Vagina (tissue), 2 donors: Measurements from ENCODE around the gene EXOSC2. TPM values are rescaled to one million over a fixed set of nuclear protein-coding genes. Genes with fewer than 3 reads are reported as not detected.

Source experiments
- DNase-seq, 2 donors: peaks; one replicate each; pipeline ENCODE4 v3.0.0-alpha.2; 2017; ENCODE audit errors: extremely low spot score in 2 of 2
- H3K27ac ChIP-seq: fragments of 200-600 bp; sonication (generic); one replicate; pipeline ENCODE4 v1.5.1; 2019
- H3K27me3 ChIP-seq: fragments of 200-600 bp; sonication (generic); one replicate; pipeline ENCODE4 v1.5.1; 2019
- H3K36me3 ChIP-seq, 2 donors: fragments of 200-600 bp; sonication (generic); one replicate each; pipeline ENCODE4 v1.5.1; 2017 to 2019
- H3K4me1 ChIP-seq: fragments of 200-600 bp; sonication (generic); one replicate; pipeline ENCODE4 v1.5.1; 2019
- H3K4me3 ChIP-seq, 2 donors: fragments of 200-600 bp; sonication (generic); 1 replicate in 1 of 2; 2 replicates in 1 of 2; pipeline ENCODE4 v1.5.1; 2016 to 2019
- H3K9me3 ChIP-seq: fragments of 200-600 bp; sonication (generic); one replicate; pipeline ENCODE4 v1.5.1; 2019
- CTCF ChIP-seq, 3 experiments: fragments of 450-650 bp in 2 of 3; fragments of 200-600 bp in 1 of 3; sonication (generic) in 1 of 3; IDR thresholded peaks; one replicate each; pipeline ENCODE4 v1.5.1; 2017 to 2019; ENCODE audit warnings: antibody characterized with exemption in 3 of 3, mild to moderate bottlenecking in 2 of 3, moderate library complexity in 2 of 3
- POLR2A ChIP-seq, 2 donors: fragments of 450-650 bp; IDR thresholded peaks; one replicate each; pipeline ENCODE4 v1.6.1; 2017; ENCODE audit warnings: antibody characterized with exemption in 2 of 2, mild to moderate bottlenecking in 2 of 2, moderate library complexity in 2 of 2
- POLR2AphosphoS5 ChIP-seq, 2 donors: sonication (generic); formaldehyde crosslinking; IDR thresholded peaks; one replicate each; pipeline ENCODE4 v1.9.0; 2017; ENCODE audit warnings: antibody characterized with exemption in 2 of 2, mild to moderate bottlenecking in 2 of 2, low read depth in 1 of 2; ENCODE audit not compliant: insufficient read depth in 1 of 2
- intact Hi-C: fragments of 100-400 bp; cut with DNase I; formaldehyde crosslinking; loops from one replicate; pipeline ENCODE4 v1.15.1; 2023
- total RNA-seq: library from RNA; depleted of rRNA; stranded (reverse); fragments of >200 nt; gene quantifications from one replicate; pipeline ENCODE4 v1.2.3, GENCODE V29; 2016

The EXOSC2 gene
- total RNA-seq, 1 donor from 2014 or later: 13.5 TPM

GRCh38 chr9:130687615-130688014 lies 6.0 kb upstream of the EXOSC2 start:
- Histone ChIP-seq H3K36me3 (no peaks in the 10 kb centered on the region), H3K4me3 (no peak overlapping the region), H3K27ac (no peak overlapping the region), H3K9me3 (no peaks in the 10 kb centered on the region), H3K4me1 (peaks cover 5% of the 10 kb centered on the region), H3K27me3 (no peaks in the 10 kb centered on the region)
- intact Hi-C loops: no loop called here
- no peak for TF ChIP-seq POLR2A (IDR thresholded peaks at IDR 0.05)
- TF ChIP-seq POLR2AphosphoS5 (IDR thresholded peaks at IDR 0.05; ENCODE audit: insufficient read depth in 1 of 2, low read depth in 1 of 2): no peak
- no peak for TF ChIP-seq CTCF (IDR thresholded peaks at IDR 0.05)
- no peak for DNase-seq

- DNase-seq: no peak
- intact Hi-C loops: no loop called here
These were observed 5.5 kb upstream of the EXOSC2 start for GRCh38 chr9:130688072-130688471.

GRCh38 chr9:130689572-130689936 lies 4.0 kb upstream of the EXOSC2 start:
- intact Hi-C loops: no loop called here
- Histone ChIP-seq H3K36me3 (no peaks in the 10 kb centered on the region), H3K27ac (peak overlapping the region; percentile 71), H3K4me1 (peaks cover 17% of the 10 kb centered on the region), H3K27me3 (no peaks in the 10 kb centered on the region), H3K4me3 (peak overlapping the region; percentile 39 to 48), H3K9me3 (no peaks in the 10 kb centered on the region)
- DNase-seq: no peak
- TF ChIP-seq POLR2A (IDR thresholded peaks at IDR 0.05): no peak
- TF ChIP-seq CTCF (IDR thresholded peaks at IDR 0.05): no peak
- no peak for TF ChIP-seq POLR2AphosphoS5 (IDR thresholded peaks at IDR 0.05; ENCODE audit: insufficient read depth in 1 of 2, low read depth in 1 of 2)

More at GRCh38 chr9:130688072-130688471, 5.5 kb upstream of the EXOSC2 start:
- Histone ChIP-seq H3K36me3 (no peaks in the 10 kb centered on the region), H3K27ac (no peak overlapping the region), H3K9me3 (no peaks in the 10 kb centered on the region), H3K4me1 (peaks cover 8% of the 10 kb centered on the region), H3K4me3 (no peak overlapping the region), H3K27me3 (no peaks in the 10 kb centered on the region)
- no peak for TF ChIP-seq CTCF (IDR thresholded peaks at IDR 0.05)
- no peak for TF ChIP-seq POLR2AphosphoS5 (IDR thresholded peaks at IDR 0.05; ENCODE audit: insufficient read depth in 1 of 2, low read depth in 1 of 2)
- TF ChIP-seq POLR2A (IDR thresholded peaks at IDR 0.05): no peak

GRCh38 chr9:130689937-130690700 lies 3.5 kb upstream of the EXOSC2 start:
- peak in 1 of 2 donors; percentile 95 for DNase-seq

More at GRCh38 chr9:130689937-130690700, 3.5 kb upstream of the EXOSC2 start:
- Histone ChIP-seq H3K4me3 (peak overlapping the region; percentile 39 to 48), H3K27ac (peak overlapping the region; percentile 71), H3K4me1 (peaks cover 22% of the 10 kb centered on the region), H3K27me3 (no peaks in the 10 kb centered on the region), H3K9me3 (no peaks in the 10 kb centered on the region), H3K36me3 (no peaks in the 10 kb centered on the region)
- TF ChIP-seq POLR2AphosphoS5 (IDR thresholded peaks at IDR 0.05; ENCODE audit: insufficient read depth in 1 of 2, low read depth in 1 of 2) (peak; percentile 33 to 92), CTCF (IDR thresholded peaks at IDR 0.05) (no peak), POLR2A (IDR thresholded peaks at IDR 0.05) (peak in 1 of 2 donors; percentile 3)
- intact Hi-C loops: no loop called here
